Thyroid gland (tissue), 4 donors: ENCODE data around the gene STK33.
A peak's percentile ranks its signal among the peaks of the same experiment; 100 is the strongest.

Experiments used
- CTCF ChIP-seq, 6 experiments: fragments of 200-600 bp in 3 of 6; fragments of 450-650 bp in 3 of 6; sonication (generic) in 3 of 6; IDR thresholded peaks; one replicate each; pipeline ENCODE4 v1.5.1; 2016 to 2019; ENCODE audit warnings: antibody characterized with exemption in 6 of 6, mild to moderate bottlenecking in 2 of 6, inconsistent platforms in 1 of 6, moderate library complexity in 1 of 6
- POLR2A ChIP-seq, 2 donors: fragments of 450-650 bp; IDR thresholded peaks; one replicate each; pipeline ENCODE4 v1.6.1; 2017; ENCODE audit warnings: antibody characterized with exemption in 2 of 2, mild to moderate bottlenecking in 2 of 2, moderate library complexity in 1 of 2

- TF ChIP-seq POLR2A (IDR thresholded peaks at IDR 0.05), result no peak
- peak; percentile 45 to 83 (median 64) for TF ChIP-seq CTCF (IDR thresholded peaks at IDR 0.05)
Observed at GRCh38 chr11:8566613-8567210, 27.3 kb downstream of the STK33 start.
